ENCODE measurements around the gene CLDN25.

DNA sequence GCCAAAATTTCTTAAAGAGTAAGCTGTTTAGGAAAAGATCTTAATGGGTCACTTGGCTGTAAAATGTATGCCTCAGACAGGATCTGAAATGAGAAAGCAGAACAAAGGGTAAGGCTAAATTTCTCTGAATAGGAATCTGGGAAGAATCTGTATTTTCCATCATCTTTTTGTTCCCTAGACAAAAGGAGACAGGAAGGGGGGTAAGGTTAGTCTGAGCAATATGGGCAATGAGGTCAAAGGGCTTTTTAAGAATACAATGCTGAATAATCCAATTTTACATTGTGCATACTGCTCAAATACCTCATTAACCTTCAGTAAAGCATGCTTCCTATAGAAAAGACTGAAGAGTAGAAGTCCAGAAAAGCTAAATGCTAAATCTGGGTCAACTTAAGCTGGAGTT lies 34.6 kb downstream of the CLDN25 start:
- TF ChIP-seq, protein P1, sequence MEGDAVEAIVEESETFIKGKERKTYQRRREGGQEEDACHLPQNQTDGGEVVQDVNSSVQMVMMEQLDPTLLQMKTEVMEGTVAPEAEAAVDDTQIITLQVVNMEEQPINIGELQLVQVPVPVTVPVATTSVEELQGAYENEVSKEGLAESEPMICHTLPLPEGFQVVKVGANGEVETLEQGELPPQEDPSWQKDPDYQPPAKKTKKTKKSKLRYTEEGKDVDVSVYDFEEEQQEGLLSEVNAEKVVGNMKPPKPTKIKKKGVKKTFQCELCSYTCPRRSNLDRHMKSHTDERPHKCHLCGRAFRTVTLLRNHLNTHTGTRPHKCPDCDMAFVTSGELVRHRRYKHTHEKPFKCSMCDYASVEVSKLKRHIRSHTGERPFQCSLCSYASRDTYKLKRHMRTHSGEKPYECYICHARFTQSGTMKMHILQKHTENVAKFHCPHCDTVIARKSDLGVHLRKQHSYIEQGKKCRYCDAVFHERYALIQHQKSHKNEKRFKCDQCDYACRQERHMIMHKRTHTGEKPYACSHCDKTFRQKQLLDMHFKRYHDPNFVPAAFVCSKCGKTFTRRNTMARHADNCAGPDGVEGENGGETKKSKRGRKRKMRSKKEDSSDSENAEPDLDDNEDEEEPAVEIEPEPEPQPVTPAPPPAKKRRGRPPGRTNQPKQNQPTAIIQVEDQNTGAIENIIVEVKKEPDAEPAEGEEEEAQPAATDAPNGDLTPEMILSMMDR (IDR thresholded peaks at IDR 0.05) = no peak
- TF ChIP-seq POLR2AphosphoS5 (IDR thresholded peaks at IDR 0.05) = no peak
